SJSA1 (cell line): ENCODE results near the gene ACKR2. TPM values are rescaled to one million over a fixed set of nuclear protein-coding genes. Genes with fewer than 3 reads are reported as not detected.

ENCODE experiments used
- DNase-seq, 2 experiments: peaks; one replicate each; pipeline ENCODE4 v3.0.0-alpha.2; 2015 to 2020; ENCODE audit warnings: low spot score in 2 of 2, low read depth in 1 of 2
- H3K27ac ChIP-seq: fragments of 250-450 bp; sonication (Bioruptor Pico); 2 replicates; pipeline ENCODE4 v1.5.1; 2020; ENCODE audit warnings: mild to moderate bottlenecking, moderate library complexity
- H3K27me3 ChIP-seq: fragments of 250-450 bp; sonication (Bioruptor Pico); replicated peaks from 2 replicates; pipeline ENCODE4 v1.5.1; 2020; ENCODE audit warnings: mild to moderate bottlenecking, moderate library complexity
- H3K36me3 ChIP-seq: fragments of 250-450 bp; sonication (Bioruptor Pico); 2 replicates; pipeline ENCODE4 v1.5.1; 2020; ENCODE audit warnings: mild to moderate bottlenecking
- H3K4me1 ChIP-seq: fragments of 250-450 bp; sonication (Bioruptor Pico); replicated peaks from 2 replicates; pipeline ENCODE4 v1.6.1; 2021; ENCODE audit warnings: mild to moderate bottlenecking
- H3K4me3 ChIP-seq: fragments of 250-450 bp; sonication (Bioruptor Pico); 2 replicates; pipeline ENCODE4 v1.5.1; 2020; ENCODE audit warnings: mild to moderate bottlenecking
- H3K9me3 ChIP-seq: fragments of 250-450 bp; sonication (Bioruptor Pico); replicated peaks from 2 replicates; pipeline ENCODE4 v1.5.1; 2020; ENCODE audit warnings: mild to moderate bottlenecking
- total RNA-seq: library from RNA; depleted of rRNA; stranded (reverse); fragments of >200 nt; shearing (Covaris generic); gene quantifications from 2 replicates; pipeline ENCODE4 v1.2.3, GENCODE V29; 2014

Gene ACKR2
- total RNA-seq, 1 experiment from 2014 or later, result not detected

DNA sequence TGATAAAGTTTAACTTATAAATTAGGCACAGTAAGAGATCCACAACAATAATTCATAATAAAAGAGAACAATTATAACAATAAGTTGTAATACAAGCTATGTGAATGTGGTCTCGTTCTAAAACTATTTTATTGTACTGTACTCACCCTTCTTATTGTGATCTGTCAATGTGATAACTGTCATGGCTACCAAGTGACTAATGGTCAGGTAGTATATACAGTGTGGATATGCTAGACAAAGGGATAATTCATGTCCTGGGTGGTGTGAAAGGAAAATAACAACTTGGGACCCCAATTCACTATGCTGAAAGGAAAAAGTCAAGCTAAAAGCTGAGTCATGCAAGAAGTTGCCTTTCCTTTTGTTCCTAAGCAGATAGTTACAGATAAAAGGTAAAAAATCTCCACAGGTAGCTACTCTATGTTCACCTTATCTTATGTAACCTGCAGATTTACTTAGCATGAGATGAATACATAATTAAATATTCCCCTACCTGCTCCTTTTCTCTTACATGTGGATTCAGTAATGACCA is 77.1 kb downstream of the ACKR2 start:
- DNase-seq, result no peak
- no peaks in the 10 kb centered on the region for H3K9me3 ChIP-seq
- no peaks in the 10 kb centered on the region for H3K27me3 ChIP-seq
- H3K36me3 ChIP-seq, result no peaks in the 10 kb centered on the region
- peaks cover under 1% of the 10 kb centered on the region; the same call in 1 of the 2 replicates for H3K4me1 ChIP-seq
- no peak overlapping the region for H3K4me3 ChIP-seq
- H3K27ac ChIP-seq, result no peak overlapping the region

DNA sequence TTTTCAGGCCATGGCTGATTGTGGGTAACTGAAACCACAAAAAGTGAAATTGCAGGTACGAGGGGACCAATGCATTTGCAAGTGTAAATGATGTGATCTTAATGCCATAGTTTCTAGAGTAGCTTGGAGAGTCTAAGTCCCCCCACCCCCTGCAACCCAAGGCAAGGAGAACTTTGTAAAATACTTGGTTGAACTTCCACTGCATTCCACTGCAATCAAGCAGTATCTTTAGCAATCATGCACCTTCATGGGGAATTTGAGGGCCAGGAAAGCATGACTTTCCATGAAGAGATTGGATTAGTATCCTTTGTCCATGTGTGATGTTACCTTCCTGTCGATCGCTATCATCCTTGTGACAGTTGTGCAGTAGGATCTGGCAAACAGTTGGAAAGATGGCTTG is 77.8 kb downstream of the ACKR2 start:
- no peaks in the 10 kb centered on the region for H3K9me3 ChIP-seq
- H3K4me1 ChIP-seq, result no peaks in the 10 kb centered on the region
- no peak overlapping the region for H3K27ac ChIP-seq
- H3K27me3 ChIP-seq, result no peaks in the 10 kb centered on the region
- H3K36me3 ChIP-seq, result no peaks in the 10 kb centered on the region
- no peak overlapping the region for H3K4me3 ChIP-seq
- no peak for DNase-seq

- Histone ChIP-seq H3K4me1 (no peaks in the 10 kb centered on the region), H3K36me3 (no peaks in the 10 kb centered on the region), H3K27me3 (no peaks in the 10 kb centered on the region), H3K27ac (no peak overlapping the region), H3K4me3 (no peak overlapping the region), H3K9me3 (no peaks in the 10 kb centered on the region)
- DNase-seq, result no peak
Observed at GRCh38 chr3:42891042-42891441, 81.8 kb downstream of the ACKR2 start.

GRCh38 chr3:42892169-42892568 is 82.9 kb downstream of the ACKR2 start:
- no peaks in the 10 kb centered on the region for H3K36me3 ChIP-seq
- H3K4me1 ChIP-seq, result no peaks in the 10 kb centered on the region
- no peak overlapping the region for H3K4me3 ChIP-seq
- H3K9me3 ChIP-seq, result no peaks in the 10 kb centered on the region
- H3K27me3 ChIP-seq, result no peaks in the 10 kb centered on the region
- H3K27ac ChIP-seq, result no peak overlapping the region
- no peak for DNase-seq

GRCh38 chr3:42892807-42893206 is 83.6 kb downstream of the ACKR2 start:
- no peaks in the 10 kb centered on the region for H3K9me3 ChIP-seq
- no peak for DNase-seq
- H3K4me1 ChIP-seq, result no peaks in the 10 kb centered on the region
- no peaks in the 10 kb centered on the region for H3K27me3 ChIP-seq
- no peak overlapping the region for H3K4me3 ChIP-seq
- H3K27ac ChIP-seq, result no peak overlapping the region
- H3K36me3 ChIP-seq, result no peaks in the 10 kb centered on the region

- no peak overlapping the region for H3K4me3 ChIP-seq
- no peaks in the 10 kb centered on the region for H3K27me3 ChIP-seq
- H3K36me3 ChIP-seq, result no peaks in the 10 kb centered on the region
- H3K9me3 ChIP-seq, result no peaks in the 10 kb centered on the region
- H3K4me1 ChIP-seq, result no peaks in the 10 kb centered on the region
- no peak overlapping the region for H3K27ac ChIP-seq
- DNase-seq, result no peak
Observed at GRCh38 chr3:42894698-42895579, 85.7 kb downstream of the ACKR2 start.

GRCh38 chr3:42895580-42895868 is 86.3 kb downstream of the ACKR2 start:
- H3K27me3 ChIP-seq, result no peaks in the 10 kb centered on the region
- DNase-seq, result no peak
- no peak overlapping the region for H3K27ac ChIP-seq
- no peaks in the 10 kb centered on the region for H3K36me3 ChIP-seq
- no peaks in the 10 kb centered on the region for H3K4me1 ChIP-seq
- H3K4me3 ChIP-seq, result no peak overlapping the region
- H3K9me3 ChIP-seq, result no peaks in the 10 kb centered on the region

DNA sequence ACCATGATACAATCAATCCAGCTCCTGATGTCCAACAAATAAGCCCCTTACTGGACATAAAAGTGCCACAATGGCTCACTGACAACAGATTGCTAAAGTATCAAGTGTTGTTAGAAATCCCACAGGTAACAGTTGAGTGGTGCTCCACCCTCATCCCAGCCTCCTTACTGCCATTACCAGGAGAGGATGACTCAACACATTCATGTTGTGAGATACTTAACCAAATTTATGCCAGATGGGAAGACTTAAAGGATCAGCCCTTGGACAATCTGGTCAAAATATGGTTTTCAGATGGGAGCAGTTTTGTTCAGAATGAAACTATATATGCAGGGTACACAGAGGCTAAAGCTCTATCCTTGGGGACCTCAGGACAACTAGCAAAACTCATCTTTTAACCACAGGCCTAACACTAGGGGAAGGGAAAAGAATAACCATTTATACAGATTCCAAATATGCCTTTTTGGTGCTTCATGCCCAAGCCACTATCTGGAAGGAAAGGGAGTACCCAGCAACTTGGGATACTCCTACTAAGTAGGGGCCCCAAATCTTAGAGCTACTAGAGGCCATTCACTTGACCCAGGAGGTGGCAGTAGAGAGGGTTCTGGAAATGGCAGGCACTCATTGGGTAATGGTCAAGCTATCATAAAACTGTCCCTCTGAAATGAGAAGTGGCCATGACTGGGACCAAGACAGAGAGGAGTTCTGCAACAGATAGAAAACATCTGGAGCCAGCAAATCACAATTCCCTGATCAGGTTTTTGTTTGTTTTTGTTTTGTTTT is 89.8 kb downstream of the ACKR2 start:
- Histone ChIP-seq H3K4me3 (no peak overlapping the region), H3K27me3 (no peaks in the 10 kb centered on the region), H3K27ac (no peak overlapping the region), H3K36me3 (no peaks in the 10 kb centered on the region), H3K4me1 (no peaks in the 10 kb centered on the region), H3K9me3 (no peaks in the 10 kb centered on the region)
- no peak for DNase-seq

- Histone ChIP-seq H3K27me3 (no peaks in the 10 kb centered on the region), H3K9me3 (no peaks in the 10 kb centered on the region), H3K36me3 (no peaks in the 10 kb centered on the region), H3K4me1 (no peaks in the 10 kb centered on the region), H3K4me3 (no peak overlapping the region), H3K27ac (no peak overlapping the region)
- no peak for DNase-seq
Observed at GRCh38 chr3:42900226-42901072, 91.2 kb downstream of the ACKR2 start.

GRCh38 chr3:42901073-42901415 is 91.8 kb downstream of the ACKR2 start:
- H3K4me1 ChIP-seq, result no peaks in the 10 kb centered on the region
- no peaks in the 10 kb centered on the region for H3K27me3 ChIP-seq
- no peak for DNase-seq
- no peak overlapping the region for H3K4me3 ChIP-seq
- no peaks in the 10 kb centered on the region for H3K36me3 ChIP-seq
- no peaks in the 10 kb centered on the region for H3K9me3 ChIP-seq
- no peak overlapping the region for H3K27ac ChIP-seq

DNA sequence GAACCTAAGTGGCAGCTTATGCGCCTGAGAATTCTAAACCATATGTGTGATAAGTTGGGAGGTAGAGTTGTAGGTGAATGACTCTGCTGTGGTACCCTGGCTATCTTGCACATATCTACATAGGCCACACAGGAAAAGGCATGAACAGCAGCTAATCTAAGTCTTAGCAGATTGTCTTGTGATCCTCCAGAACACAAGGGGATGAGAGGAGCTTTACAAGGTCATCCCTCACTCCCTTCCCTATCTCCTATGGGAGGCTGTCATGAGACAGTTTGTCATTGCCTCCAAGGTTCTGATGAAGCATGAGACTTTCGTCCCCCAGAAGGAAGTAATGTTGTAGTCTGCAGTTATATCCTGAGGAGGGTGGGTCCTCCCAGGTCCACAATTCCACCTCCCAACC is 93.0 kb downstream of the ACKR2 start:
- Histone ChIP-seq H3K27ac (no peak overlapping the region), H3K4me3 (no peak overlapping the region), H3K9me3 (no peaks in the 10 kb centered on the region), H3K4me1 (no peaks in the 10 kb centered on the region), H3K27me3 (no peaks in the 10 kb centered on the region), H3K36me3 (no peaks in the 10 kb centered on the region)
- no peak for DNase-seq

DNA sequence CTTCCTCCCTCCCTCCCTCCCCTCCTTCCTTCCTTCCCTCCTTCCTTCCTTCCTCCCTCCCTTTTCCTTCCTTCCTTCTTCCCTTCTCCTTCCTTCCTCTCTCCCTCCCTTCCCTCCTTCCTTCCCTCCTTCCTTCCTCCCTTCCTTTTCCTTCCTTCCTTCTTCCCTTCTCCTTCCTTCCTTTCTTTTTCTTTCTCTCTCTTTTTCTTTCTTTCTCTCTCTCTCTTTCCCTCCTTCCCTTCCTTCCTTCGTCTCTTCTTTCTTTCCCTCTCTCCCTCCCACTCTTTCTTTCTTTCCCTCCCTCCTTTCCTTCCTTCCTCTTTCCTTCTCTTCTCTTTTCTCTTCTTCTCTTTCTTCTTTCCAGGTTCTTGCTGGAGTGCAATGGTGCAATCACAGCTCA is 94.8 kb downstream of the ACKR2 start:
- H3K27ac ChIP-seq, result no peak overlapping the region
- no peaks in the 10 kb centered on the region for H3K4me1 ChIP-seq
- no peaks in the 10 kb centered on the region for H3K36me3 ChIP-seq
- no peak overlapping the region for H3K4me3 ChIP-seq
- DNase-seq, result no peak
- H3K27me3 ChIP-seq, result no peaks in the 10 kb centered on the region
- H3K9me3 ChIP-seq, result no peaks in the 10 kb centered on the region

- Histone ChIP-seq H3K4me1 (no peaks in the 10 kb centered on the region), H3K36me3 (no peaks in the 10 kb centered on the region)
- no peak for DNase-seq
Observed at GRCh38 chr3:42905740-42906069, 96.5 kb downstream of the ACKR2 start.

More at GRCh38 chr3:42905740-42906069, 96.5 kb downstream of the ACKR2 start:
- Histone ChIP-seq H3K27me3 (no peaks in the 10 kb centered on the region), H3K9me3 (no peaks in the 10 kb centered on the region), H3K4me3 (no peak overlapping the region), H3K27ac (no peak overlapping the region)
